ENCODE measurements around the gene TSPY10. TPM values are rescaled to one million over a fixed set of nuclear protein-coding genes. Genes with fewer than 3 reads are reported as not detected.
"Not testable (repeated sequence)": the region's sequence is repeated elsewhere in the genome, so short reads cannot be mapped to it uniquely, and the experiment has no call there.

TSPY10 gene
- total RNA-seq (not detected), polyA plus RNA-seq (not detected)

GRCh38 chrY:9527580-9527979 lies at the start of gene TSPY10:
Gene TSPY10, plus strand, starts transcription at chrY:9527880. Its CDS starts 46 bp downstream, at chrY:9527926.
- not testable (repeated sequence) for H3K4me1 ChIP-seq (ENCODE audit: insufficient read depth); H3K36me3 ChIP-seq (ENCODE audit: insufficient read depth); H3K27ac ChIP-seq (ENCODE audit: low read depth); H3K4me3 ChIP-seq (ENCODE audit: low read depth, low read length); DNase-seq (ENCODE audit: extremely low spot score)
- no CpG with 5 or more reads among the region's 26 CpGs for WGBS

- not testable (repeated sequence) for H3K27ac ChIP-seq (ENCODE audit: low read depth); H3K4me1 ChIP-seq (ENCODE audit: insufficient read depth); H3K36me3 ChIP-seq (ENCODE audit: insufficient read depth); DNase-seq (ENCODE audit: extremely low spot score); H3K4me3 ChIP-seq (ENCODE audit: low read depth, low read length)
- WGBS, result no CpG with 5 or more reads among the region's 26 CpGs
Observed at GRCh38 chrY:9486967-9487366, 40.7 kb upstream of the TSPY10 start, which contains the start of gene TSPY9. Gene TSPY9, plus strand, starts transcription at chrY:9487267. Its CDS starts 46 bp downstream, at chrY:9487313.

DNA sequence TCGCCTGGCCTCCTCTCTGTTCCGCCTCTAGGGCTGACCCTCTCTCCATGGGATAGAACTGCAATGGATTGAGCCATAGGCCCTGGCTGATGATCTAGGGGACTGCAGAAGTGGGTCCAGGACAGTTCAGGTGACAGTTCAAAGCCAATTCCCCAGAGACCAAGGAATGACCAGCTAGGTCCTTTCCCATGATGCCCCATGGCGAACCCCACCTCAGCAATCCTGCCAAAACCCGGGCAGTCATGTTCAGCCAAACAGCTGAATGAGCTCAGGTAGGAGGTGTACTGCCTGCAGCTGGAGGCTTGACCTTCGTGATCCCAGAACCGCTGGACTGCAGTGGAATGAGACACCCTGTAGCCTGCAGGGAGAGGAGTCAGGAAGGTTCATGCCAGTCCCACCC lies 23.3 kb upstream of the TSPY10 start:
- DNase-seq (ENCODE audit: extremely low spot score); H3K4me1 ChIP-seq (ENCODE audit: insufficient read depth); H3K4me3 ChIP-seq (ENCODE audit: low read depth, low read length); H3K36me3 ChIP-seq (ENCODE audit: insufficient read depth); H3K27ac ChIP-seq (ENCODE audit: low read depth): not testable (repeated sequence)
- WGBS, result 78% methylated on average over 2 of the region's 6 CpGs

DNA sequence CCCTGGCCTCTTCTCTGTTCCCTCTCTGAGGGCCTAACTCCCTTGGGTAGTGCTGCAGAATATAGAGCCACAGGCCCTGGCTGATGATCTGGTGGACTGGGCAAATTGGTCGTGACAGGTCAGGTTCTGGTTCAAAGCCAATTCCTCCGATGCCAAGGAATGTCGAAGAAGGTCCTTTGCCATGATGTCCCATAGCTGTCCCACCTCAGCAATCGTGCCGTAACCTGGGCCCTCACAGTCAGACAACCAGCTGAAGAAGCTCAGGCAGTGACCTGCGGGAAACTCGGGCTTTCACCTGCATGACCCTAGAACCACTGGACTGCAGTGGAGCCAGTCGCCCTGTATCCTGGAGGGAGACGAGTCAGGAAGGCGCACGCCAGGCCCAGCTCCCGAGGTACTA lies 11.4 kb upstream of the TSPY10 start:
- not testable (repeated sequence) for H3K27ac ChIP-seq (ENCODE audit: low read depth); DNase-seq (ENCODE audit: extremely low spot score); H3K4me1 ChIP-seq (ENCODE audit: insufficient read depth); H3K4me3 ChIP-seq (ENCODE audit: low read depth, low read length); H3K36me3 ChIP-seq (ENCODE audit: insufficient read depth)
- 84% methylated on average over 7 of the region's 12 CpGs for WGBS

Other genes with a start within 250 kb of the TSPY10 start
- not detected for gene TSPY4, start 190.4 kb upstream of the TSPY10 start, total RNA-seq
- not detected for gene TSPY4, start 190.4 kb upstream of the TSPY10 start, polyA plus RNA-seq
- gene TSPY8, start 170.1 kb upstream of the TSPY10 start, total RNA-seq, result not detected
- not detected for gene TSPY8, start 170.1 kb upstream of the TSPY10 start, polyA plus RNA-seq
- not detected for gene TSPY3, start 129.5 kb upstream of the TSPY10 start, total RNA-seq
- not detected for gene TSPY3, start 129.5 kb upstream of the TSPY10 start, polyA plus RNA-seq
- gene TSPY1, start 60.9 kb upstream of the TSPY10 start, total RNA-seq, result not detected
- gene TSPY1, start 60.9 kb upstream of the TSPY10 start, polyA plus RNA-seq, result not detected
- not detected for gene TSPY9, start 40.6 kb upstream of the TSPY10 start, total RNA-seq
- gene TSPY9, start 40.6 kb upstream of the TSPY10 start, polyA plus RNA-seq, result not detected

Measured in urinary bladder (tissue), 4 donors.